ENCODE results near the gene TNS4.

TNS4 gene

DNA sequence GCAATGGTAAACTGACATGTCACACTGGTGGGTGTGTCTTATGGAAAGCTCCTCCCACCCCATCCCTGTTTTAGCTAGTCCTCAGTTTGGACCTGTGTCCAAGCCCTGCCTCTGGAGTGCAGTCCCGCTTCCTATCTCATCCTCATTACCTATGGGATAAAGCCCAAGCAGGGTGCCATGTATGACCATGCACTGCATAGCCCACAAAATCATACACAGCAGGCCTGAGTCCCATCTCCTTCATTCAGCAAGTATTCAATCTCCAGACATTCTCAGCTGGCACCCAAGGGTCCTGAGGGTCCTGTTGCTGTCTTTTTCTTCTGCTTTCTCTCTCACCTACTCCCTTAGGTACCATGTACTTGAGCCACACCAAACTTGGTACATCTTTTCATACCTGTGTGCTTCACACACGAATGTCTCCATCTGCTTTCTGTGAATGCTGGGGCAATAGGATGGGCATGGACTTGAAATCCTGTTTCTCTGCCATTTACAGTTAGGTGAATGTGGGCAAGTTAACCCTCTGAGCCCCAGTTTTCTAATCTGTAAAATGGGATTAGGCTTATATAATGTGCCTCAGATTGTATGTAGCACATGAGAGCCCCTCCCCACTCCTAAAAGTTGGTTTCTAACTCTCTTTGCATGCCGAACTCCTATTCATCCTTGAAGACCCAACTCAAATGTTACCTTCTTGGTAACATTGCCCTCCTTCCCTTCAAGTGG, 28.5 kb downstream of the TNS4 start:
- DNase-seq (ENCODE audit: low read depth) = no peak

- no peak for DNase-seq (ENCODE audit: low read depth)
Observed at GRCh38 chr17:40471846-40472732, 29.3 kb downstream of the TNS4 start.

DNA sequence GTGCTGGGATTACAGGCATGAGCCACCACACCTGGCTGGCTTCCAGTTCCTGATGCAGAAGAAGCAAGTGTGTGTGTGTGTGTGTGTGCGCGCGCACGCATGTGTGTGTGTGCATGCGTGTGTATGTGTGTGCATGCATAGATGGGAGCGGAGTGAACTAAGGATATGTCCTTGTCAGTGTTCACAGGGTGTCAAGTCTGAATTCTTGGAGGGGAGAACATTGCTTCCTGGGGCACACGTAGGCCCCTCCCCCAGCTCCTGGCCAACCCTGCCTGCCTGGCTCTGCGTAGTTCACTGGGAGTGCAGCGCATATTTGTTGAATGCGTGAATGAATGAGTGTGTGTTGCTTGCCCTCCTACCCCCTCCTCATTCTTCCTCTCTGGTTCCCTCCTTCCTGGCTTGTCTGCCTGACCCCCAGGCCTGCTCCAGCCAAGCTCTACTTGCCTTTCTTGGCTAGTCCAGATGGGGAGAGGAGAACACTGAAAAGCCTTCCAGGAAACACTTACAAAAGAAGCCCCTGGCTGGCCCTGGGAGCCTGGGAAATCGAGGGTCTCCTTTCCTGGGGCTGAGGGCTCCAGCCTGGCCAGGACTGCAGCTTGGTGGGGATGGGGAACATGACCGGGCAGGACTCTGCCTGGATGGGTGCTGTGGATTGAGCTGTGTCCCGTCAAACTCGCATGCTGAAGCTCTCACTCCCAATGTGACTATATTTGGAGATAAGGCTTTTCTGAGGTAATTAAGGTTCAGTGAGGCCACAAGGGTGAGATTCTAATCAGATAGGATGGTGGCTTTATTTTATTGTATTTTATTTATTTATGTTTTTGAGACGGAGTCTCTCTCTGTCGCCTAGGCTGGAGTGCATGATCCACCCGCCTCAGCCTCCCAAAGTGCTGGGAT, 30.2 kb downstream of the TNS4 start:
- no peak for DNase-seq (ENCODE audit: low read depth)

DNA sequence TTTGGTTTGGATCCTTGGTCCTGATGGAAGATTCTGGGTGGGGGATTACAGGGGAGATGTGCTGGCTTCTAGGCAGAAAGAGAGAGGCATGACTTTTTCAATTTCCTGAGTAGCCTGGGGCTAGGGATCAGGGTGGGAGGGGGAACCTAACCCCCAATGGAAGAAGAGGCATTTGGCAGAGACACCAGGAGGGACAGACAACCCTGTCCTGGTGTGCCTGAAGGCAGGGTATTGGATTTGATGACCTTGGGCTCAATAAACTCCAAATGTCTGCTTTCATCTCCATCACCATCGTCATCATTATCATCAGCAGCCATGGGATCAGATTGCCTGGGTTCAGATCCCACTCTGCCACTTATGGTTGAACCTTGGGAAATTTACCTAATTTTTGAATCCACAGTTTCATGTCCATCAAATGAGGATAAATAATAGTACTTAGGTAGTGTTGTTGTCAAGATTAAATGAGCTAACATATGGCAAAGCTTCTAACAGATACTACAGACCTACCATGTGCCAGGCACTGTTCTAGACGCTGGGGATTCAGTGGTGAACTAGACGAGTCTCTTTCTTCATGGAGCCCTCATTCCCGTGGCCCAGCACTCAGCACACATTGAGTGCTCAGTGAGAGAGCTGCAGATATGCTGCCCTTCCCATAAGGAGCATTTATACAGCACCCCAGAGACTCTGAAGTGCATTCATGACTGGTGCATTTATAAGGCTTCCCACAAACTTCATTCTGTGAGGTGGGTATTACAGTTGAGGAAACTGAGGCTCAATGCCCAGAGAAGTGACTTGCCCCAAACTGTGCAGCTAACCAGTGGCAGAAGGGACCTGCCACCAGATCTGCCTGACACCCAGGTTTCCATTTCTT, 31.4 kb downstream of the TNS4 start:
- no peak for DNase-seq (ENCODE audit: low read depth)

- DNase-seq (ENCODE audit: low read depth) = no peak
Observed at GRCh38 chr17:40468560-40468959, 32.9 kb downstream of the TNS4 start.

GRCh38 chr17:40467281-40467867, 34.0 kb downstream of the TNS4 start:
- no peak for DNase-seq (ENCODE audit: low read depth)

GRCh38 chr17:40466298-40466971, 35.0 kb downstream of the TNS4 start:
- DNase-seq (ENCODE audit: low read depth) = no peak

DNA sequence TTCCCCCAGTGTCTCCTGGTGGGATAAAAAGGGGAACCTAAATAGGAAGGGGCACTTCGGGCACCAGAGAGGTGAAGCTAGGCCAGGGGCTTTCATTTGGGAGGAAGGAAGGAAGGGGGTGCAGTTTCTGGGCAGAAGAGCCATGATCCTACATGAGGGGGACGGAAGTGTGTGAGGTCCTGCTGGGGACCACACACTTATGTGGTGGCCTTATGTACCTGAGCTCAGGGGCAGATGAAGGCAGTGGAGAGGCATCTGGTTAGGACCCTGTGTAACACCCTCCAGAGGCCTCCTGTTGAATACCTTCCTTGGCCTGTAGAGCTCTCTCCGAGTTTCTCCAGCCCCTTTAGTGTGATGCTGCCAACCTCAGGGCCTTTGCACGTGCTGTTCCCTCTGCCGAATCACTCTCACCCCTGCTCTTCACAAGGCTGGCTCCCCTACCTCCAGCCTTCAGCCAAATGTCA, 37.0 kb downstream of the TNS4 start:
- DNase-seq (ENCODE audit: low read depth) = no peak

- no peak for DNase-seq (ENCODE audit: low read depth)
Observed at GRCh38 chr17:40463122-40463550, 38.3 kb downstream of the TNS4 start.

DNA sequence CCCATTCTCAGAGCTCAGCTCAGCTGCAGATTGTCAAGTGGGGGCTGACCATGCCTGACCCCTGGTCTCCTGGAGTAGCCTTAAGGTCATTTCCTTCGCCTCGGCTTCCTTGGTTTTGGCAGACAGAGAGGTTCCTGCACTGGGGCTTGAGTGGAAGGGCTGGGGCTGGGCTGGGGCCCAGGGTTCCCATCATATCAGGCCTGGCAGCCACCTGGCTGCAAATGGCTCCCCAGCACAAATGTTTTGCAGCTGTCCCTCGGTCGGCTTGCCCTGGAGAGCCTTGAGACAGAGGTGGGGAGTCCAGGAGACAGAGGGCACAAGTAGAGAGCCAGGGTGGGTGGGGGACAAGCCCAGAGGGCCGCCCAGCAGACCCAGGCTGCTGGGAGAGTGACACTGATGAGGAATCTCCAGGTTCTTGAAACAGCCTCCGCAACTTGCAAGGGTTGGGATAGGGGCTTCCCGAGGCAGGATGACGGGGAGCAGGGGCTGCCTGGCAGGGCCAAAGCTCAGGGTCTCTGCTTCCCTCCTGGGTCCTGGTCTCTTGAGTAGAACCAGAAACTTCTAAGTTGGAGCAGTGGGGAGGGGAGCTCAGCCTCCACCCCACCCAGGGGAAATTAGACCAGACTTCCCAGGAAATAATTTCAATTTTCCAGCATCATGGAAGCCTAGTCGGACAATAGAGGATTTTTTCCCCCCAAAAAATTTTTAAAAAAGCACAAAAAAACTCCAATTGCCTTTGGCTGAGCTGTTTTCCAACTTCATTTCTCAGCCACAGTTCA, 38.9 kb downstream of the TNS4 start:
- DNase-seq (ENCODE audit: low read depth) = no peak

DNA sequence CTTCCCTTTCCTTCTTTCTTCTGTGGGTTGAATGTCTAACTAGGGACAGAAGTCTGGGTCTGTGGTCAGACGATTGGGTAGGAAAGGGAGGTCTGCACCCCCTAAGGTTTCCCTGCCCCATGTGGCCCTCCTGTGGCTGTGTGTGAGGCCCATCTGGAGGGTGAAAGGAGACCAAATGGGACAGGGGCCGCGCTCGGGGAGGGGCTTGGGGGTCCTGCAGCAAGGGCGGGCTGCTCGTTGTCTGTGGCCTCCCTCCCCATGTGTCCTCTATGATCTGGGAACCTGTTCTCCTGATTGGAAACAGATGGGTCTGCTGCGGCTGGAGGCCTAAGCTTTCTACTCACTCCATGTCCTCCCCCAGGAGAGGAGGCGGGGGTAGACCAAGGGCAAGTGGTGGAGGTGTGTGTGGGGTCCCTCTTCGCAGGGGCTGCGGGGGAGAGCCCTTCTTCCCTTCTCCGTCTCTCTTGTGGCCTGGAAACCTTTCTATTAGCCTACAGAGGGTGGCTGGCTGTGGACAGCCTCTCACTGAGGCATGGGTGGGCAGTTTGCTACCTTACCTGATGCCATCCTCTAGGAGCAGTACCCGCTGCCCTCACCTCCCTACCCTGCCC, 39.6 kb downstream of the TNS4 start:
- DNase-seq (ENCODE audit: low read depth) = no peak

GRCh38 chr17:40460968-40461731, 40.3 kb downstream of the TNS4 start:
- no peak for DNase-seq (ENCODE audit: low read depth)

DNA sequence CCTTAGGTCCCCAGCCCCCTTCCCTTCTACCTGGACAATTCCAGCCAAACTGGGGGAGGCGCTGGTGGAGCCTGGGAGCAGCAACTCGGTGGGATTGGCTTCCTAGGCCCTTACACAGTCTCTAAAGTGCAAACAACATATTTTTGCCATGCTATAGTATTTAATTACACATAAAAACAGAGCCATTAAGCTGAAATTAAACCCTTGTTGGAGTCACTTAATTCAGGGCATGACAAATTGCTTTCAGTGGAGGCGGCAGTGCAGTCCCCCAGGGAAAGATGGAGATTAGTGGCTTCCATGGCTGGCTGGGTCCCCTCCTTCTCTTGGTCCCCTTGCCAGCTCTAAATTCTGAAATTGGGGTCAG, 40.8 kb downstream of the TNS4 start:
- DNase-seq (ENCODE audit: low read depth) = no peak

- no peak for DNase-seq (ENCODE audit: low read depth)
Observed at GRCh38 chr17:40459636-40460603, 41.5 kb downstream of the TNS4 start.

- DNase-seq (ENCODE audit: low read depth) = no peak
Observed at GRCh38 chr17:40458851-40459482, 42.5 kb downstream of the TNS4 start.

GRCh38 chr17:40457964-40458791, 43.2 kb downstream of the TNS4 start:
- DNase-seq (ENCODE audit: low read depth) = no peak

Data from activated T-cell treated with anti-CD3 and anti-CD28 coated beads for 1 hour (primary cell).